GM23338 (cell line): ENCODE measurements around the gene GPR37L1. TPM values are rescaled to one million over a fixed set of nuclear protein-coding genes. Genes with fewer than 3 reads are reported as not detected.

ENCODE experiments used
- ATAC-seq: fragments of 200-7000 bp; cut with Tn5 transposase; 3 replicates; pipeline ENCODE4 v1.9.1; 2020
- DNase-seq: peaks from one replicate; pipeline ENCODE4 v3.0.0-alpha.2; 2015; ENCODE audit warnings: low spot score
- H2AFZ ChIP-seq: fragments of 200-600 bp; sonication (generic); 2 replicates; pipeline ENCODE4 v1.8.0; 2016; ENCODE audit warnings: antibody characterized with exemption, mild to moderate bottlenecking, moderate library complexity
- H3F3A ChIP-seq: fragments of 200-600 bp; sonication (generic); replicated peaks from 2 replicates; pipeline ENCODE4 v1.8.0; 2017; ENCODE audit warnings: antibody characterized with exemption, mixed run types, low read depth
- H3K27ac ChIP-seq: fragments of 200-600 bp; sonication (generic); 2 replicates; pipeline ENCODE4 v1.6.1; 2016; ENCODE audit warnings: low read depth
- H3K27me3 ChIP-seq: fragments of 200-600 bp; sonication (generic); 2 replicates; pipeline ENCODE4 v1.8.0; 2016; ENCODE audit warnings: mild to moderate bottlenecking, mixed run types, moderate library complexity; ENCODE audit not compliant: insufficient read depth
- H3K36me3 ChIP-seq: fragments of 200-600 bp; sonication (generic); 2 replicates; pipeline ENCODE4 v1.8.0; 2016; ENCODE audit warnings: mild to moderate bottlenecking; ENCODE audit not compliant: insufficient read depth
- H3K4me1 ChIP-seq: fragments of 200-600 bp; sonication (generic); 2 replicates; pipeline ENCODE4 v1.8.0; 2016; ENCODE audit warnings: mild to moderate bottlenecking, moderate library complexity; ENCODE audit not compliant: insufficient read depth
- H3K4me2 ChIP-seq: fragments of 200-600 bp; sonication (generic); 2 replicates; pipeline ENCODE4 v1.7.1; 2017; ENCODE audit warnings: mixed run types
- H3K4me3 ChIP-seq: fragments of 200-600 bp; sonication (generic); 2 replicates; pipeline ENCODE4 v1.6.1; 2016; ENCODE audit warnings: mixed run types
- H3K79me2 ChIP-seq: fragments of 200-600 bp; sonication (generic); replicated peaks from 2 replicates; pipeline ENCODE4 v1.8.0; 2017; ENCODE audit warnings: mild to moderate bottlenecking; ENCODE audit not compliant: insufficient read depth
- H3K9me2 ChIP-seq: fragments of 200-600 bp; sonication (generic); 2 replicates; pipeline ENCODE4 v1.8.0; 2017; ENCODE audit not compliant: insufficient read depth
- H4K20me1 ChIP-seq: fragments of 200-600 bp; sonication (generic); replicated peaks from 2 replicates; pipeline ENCODE4 v1.8.0; 2017; ENCODE audit warnings: mild to moderate bottlenecking; ENCODE audit not compliant: insufficient read depth
- H3K27ac Mint-ChIP-seq: 2 replicates; pipeline ENCODE4 v1.8.0; 2020; ENCODE audit warnings: inconsistent platforms, mild to moderate bottlenecking, moderate library complexity, mixed read lengths
- H3K27me3 Mint-ChIP-seq: 3 replicates; pipeline ENCODE4 v1.8.0; 2022; ENCODE audit warnings: low read depth, mild to moderate bottlenecking, moderate library complexity, mixed read lengths, inconsistent platforms; ENCODE audit not compliant: insufficient read depth, poor library complexity
- H3K36me3 Mint-ChIP-seq: 3 replicates; pipeline ENCODE4 v1.8.0; 2021; ENCODE audit warnings: low read depth, mild to moderate bottlenecking, inconsistent platforms, moderate library complexity, mixed read lengths
- H3K4me1 Mint-ChIP-seq: 3 replicates; pipeline ENCODE4 v1.8.0; 2020; ENCODE audit warnings: mild to moderate bottlenecking, inconsistent platforms, mixed read lengths
- H3K4me3 Mint-ChIP-seq: 3 replicates; pipeline ENCODE4 v1.8.0; 2021; ENCODE audit warnings: moderate library complexity, mild to moderate bottlenecking, inconsistent platforms, mixed read lengths
- H3K9me3 Mint-ChIP-seq: 3 replicates; pipeline ENCODE4 v1.8.0; 2020; ENCODE audit warnings: moderate library complexity, mild to moderate bottlenecking, inconsistent platforms, mixed read lengths
- CREB1 ChIP-seq: fragments of 250-450 bp; sonication (Bioruptor Pico); IDR thresholded peaks from 2 replicates; pipeline ENCODE4 v1.5.0; 2020; ENCODE audit warnings: low read depth, mild to moderate bottlenecking, moderate library complexity
- CTCF ChIP-seq, 2 experiments: fragments of 200-600 bp in 1 of 2; sonication (generic) in 1 of 2; conservative IDR thresholded peaks; 2 replicates each; pipeline versions ENCODE4 v1.5.1 to v1.6.1; 2016 to 2017; ENCODE audit warnings: antibody characterized with exemption in 2 of 2, low read depth in 2 of 2, mild to moderate bottlenecking in 2 of 2, moderate library complexity in 1 of 2
- ETS1 ChIP-seq: IDR thresholded peaks from 2 replicates; pipeline ENCODE4 v1.6.1; 2016; ENCODE audit warnings: antibody characterized with exemption
- EZH2 ChIP-seq: fragments of 200-600 bp; sonication (generic); IDR thresholded peaks from one replicate; pipeline ENCODE4 v1.8.0; 2017; ENCODE audit warnings: antibody characterized with exemption, mild to moderate bottlenecking, low read depth; ENCODE audit not compliant: unreplicated experiment
- EZH2phosphoT487 ChIP-seq: fragments of 200-600 bp; sonication (generic); IDR thresholded peaks from one replicate; pipeline ENCODE4 v1.8.1; 2018; ENCODE audit warnings: antibody characterized with exemption; ENCODE audit not compliant: unreplicated experiment
- JUNB ChIP-seq: IDR thresholded peaks from one replicate; pipeline ENCODE4 v1.6.1; 2016; ENCODE audit warnings: antibody characterized with exemption; ENCODE audit not compliant: unreplicated experiment
- NANOG ChIP-seq: IDR thresholded peaks from 2 replicates; pipeline ENCODE4 v1.6.1; 2016; ENCODE audit warnings: antibody characterized with exemption, borderline replicate concordance
- POLR2AphosphoS5 ChIP-seq: IDR thresholded peaks from 2 replicates; pipeline ENCODE4 v1.6.1; 2016; ENCODE audit warnings: antibody characterized with exemption, low read depth
- STAT1 ChIP-seq: IDR thresholded peaks from one replicate; pipeline ENCODE4 v1.6.1; 2016; ENCODE audit warnings: antibody characterized with exemption; ENCODE audit not compliant: unreplicated experiment
- ZNF114 ChIP-seq: fragments of 250-450 bp; sonication (Bioruptor Pico); IDR thresholded peaks from 2 replicates; pipeline ENCODE4 v1.5.0; 2020; ENCODE audit warnings: mild to moderate bottlenecking, moderate library complexity
- ZNF331 ChIP-seq: fragments of 250-450 bp; sonication (Bioruptor Pico); IDR thresholded peaks from 2 replicates; pipeline ENCODE4 v1.5.0; 2020; ENCODE audit warnings: low read depth, mild to moderate bottlenecking, moderate library complexity
- polyA plus RNA-seq: library from polyadenylated mRNA; unstranded; fragments of >200 nt; fragmentation: Nextera tagmentation; extraction: Ambion mirVana; gene quantifications from 2 replicates; pipeline ENCODE4 v1.2.1, GENCODE V29; 2016
- total RNA-seq: library from RNA; depleted of rRNA; stranded (reverse); fragments of >200 nt; shearing (Covaris generic); gene quantifications from 2 replicates; pipeline ENCODE4 v1.2.3, GENCODE V29; 2014
- TF ChIP-seq, protein P1 (sequence below): IDR thresholded peaks from one replicate; pipeline ENCODE4 v1.6.1; 2018; ENCODE audit warnings: antibody characterized with exemption; ENCODE audit not compliant: unreplicated experiment
- TF ChIP-seq, protein P2 (sequence below): fragments of 250-450 bp; sonication (Bioruptor Pico); IDR thresholded peaks from 2 replicates; pipeline ENCODE4 v1.5.0; 2020; ENCODE audit warnings: mild to moderate bottlenecking, moderate library complexity

The GPR37L1 gene
- total and polyA plus RNA-seq, 2 experiments from 2014 or later = 0.08 to 0.21 TPM

DNA sequence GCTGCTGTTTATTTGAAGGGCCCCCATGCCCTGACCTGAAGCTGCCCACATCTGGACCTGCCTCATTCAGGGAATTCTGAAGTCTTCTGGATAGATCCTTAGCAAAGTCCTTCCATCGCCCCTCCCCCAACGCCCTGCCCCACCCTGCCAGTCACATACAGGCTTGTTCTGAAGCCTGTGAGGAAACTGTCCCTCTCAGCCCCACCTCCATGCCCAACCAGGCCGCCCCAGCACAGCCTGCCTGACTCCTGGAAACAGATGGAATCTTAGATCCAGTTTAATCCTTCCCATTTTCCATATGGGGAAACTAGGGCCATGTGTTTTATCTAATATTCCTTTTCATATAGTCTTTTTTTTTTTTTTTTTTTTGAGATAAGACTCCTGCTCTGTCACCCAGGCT is 44.5 kb upstream of the GPR37L1 start:
- Mint-ChIP-seq H3K27ac (no peak overlapping the region), H3K4me3 (no peak overlapping the region), H3K9me3 (no peaks in the 10 kb centered on the region), H3K4me1 (peaks cover 4% of the 10 kb centered on the region), H3K27me3 (peaks cover 10% of the 10 kb centered on the region), H3K36me3 (no peaks in the 10 kb centered on the region)
- H3K36me3 ChIP-seq = no peaks in the 10 kb centered on the region
- TF ChIP-seq, protein P1, sequence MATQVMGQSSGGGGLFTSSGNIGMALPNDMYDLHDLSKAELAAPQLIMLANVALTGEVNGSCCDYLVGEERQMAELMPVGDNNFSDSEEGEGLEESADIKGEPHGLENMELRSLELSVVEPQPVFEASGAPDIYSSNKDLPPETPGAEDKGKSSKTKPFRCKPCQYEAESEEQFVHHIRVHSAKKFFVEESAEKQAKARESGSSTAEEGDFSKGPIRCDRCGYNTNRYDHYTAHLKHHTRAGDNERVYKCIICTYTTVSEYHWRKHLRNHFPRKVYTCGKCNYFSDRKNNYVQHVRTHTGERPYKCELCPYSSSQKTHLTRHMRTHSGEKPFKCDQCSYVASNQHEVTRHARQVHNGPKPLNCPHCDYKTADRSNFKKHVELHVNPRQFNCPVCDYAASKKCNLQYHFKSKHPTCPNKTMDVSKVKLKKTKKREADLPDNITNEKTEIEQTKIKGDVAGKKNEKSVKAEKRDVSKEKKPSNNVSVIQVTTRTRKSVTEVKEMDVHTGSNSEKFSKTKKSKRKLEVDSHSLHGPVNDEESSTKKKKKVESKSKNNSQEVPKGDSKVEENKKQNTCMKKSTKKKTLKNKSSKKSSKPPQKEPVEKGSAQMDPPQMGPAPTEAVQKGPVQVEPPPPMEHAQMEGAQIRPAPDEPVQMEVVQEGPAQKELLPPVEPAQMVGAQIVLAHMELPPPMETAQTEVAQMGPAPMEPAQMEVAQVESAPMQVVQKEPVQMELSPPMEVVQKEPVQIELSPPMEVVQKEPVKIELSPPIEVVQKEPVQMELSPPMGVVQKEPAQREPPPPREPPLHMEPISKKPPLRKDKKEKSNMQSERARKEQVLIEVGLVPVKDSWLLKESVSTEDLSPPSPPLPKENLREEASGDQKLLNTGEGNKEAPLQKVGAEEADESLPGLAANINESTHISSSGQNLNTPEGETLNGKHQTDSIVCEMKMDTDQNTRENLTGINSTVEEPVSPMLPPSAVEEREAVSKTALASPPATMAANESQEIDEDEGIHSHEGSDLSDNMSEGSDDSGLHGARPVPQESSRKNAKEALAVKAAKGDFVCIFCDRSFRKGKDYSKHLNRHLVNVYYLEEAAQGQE = no peak
- TF ChIP-seq EZH2 (no peak), NANOG (no peak), ZNF114 (no peak), CTCF (conservative IDR thresholded peaks at IDR 0.05; ENCODE audit: low read depth in 2 of 2) (no peak), STAT1 (no peak), ETS1 (no peak), CREB1 (no peak), ZNF331 (CRISPR knock-in tag) (no peak), JUNB (no peak), EZH2phosphoT487 (no peak), POLR2AphosphoS5 (no peak)
- TF ChIP-seq, protein P2, sequence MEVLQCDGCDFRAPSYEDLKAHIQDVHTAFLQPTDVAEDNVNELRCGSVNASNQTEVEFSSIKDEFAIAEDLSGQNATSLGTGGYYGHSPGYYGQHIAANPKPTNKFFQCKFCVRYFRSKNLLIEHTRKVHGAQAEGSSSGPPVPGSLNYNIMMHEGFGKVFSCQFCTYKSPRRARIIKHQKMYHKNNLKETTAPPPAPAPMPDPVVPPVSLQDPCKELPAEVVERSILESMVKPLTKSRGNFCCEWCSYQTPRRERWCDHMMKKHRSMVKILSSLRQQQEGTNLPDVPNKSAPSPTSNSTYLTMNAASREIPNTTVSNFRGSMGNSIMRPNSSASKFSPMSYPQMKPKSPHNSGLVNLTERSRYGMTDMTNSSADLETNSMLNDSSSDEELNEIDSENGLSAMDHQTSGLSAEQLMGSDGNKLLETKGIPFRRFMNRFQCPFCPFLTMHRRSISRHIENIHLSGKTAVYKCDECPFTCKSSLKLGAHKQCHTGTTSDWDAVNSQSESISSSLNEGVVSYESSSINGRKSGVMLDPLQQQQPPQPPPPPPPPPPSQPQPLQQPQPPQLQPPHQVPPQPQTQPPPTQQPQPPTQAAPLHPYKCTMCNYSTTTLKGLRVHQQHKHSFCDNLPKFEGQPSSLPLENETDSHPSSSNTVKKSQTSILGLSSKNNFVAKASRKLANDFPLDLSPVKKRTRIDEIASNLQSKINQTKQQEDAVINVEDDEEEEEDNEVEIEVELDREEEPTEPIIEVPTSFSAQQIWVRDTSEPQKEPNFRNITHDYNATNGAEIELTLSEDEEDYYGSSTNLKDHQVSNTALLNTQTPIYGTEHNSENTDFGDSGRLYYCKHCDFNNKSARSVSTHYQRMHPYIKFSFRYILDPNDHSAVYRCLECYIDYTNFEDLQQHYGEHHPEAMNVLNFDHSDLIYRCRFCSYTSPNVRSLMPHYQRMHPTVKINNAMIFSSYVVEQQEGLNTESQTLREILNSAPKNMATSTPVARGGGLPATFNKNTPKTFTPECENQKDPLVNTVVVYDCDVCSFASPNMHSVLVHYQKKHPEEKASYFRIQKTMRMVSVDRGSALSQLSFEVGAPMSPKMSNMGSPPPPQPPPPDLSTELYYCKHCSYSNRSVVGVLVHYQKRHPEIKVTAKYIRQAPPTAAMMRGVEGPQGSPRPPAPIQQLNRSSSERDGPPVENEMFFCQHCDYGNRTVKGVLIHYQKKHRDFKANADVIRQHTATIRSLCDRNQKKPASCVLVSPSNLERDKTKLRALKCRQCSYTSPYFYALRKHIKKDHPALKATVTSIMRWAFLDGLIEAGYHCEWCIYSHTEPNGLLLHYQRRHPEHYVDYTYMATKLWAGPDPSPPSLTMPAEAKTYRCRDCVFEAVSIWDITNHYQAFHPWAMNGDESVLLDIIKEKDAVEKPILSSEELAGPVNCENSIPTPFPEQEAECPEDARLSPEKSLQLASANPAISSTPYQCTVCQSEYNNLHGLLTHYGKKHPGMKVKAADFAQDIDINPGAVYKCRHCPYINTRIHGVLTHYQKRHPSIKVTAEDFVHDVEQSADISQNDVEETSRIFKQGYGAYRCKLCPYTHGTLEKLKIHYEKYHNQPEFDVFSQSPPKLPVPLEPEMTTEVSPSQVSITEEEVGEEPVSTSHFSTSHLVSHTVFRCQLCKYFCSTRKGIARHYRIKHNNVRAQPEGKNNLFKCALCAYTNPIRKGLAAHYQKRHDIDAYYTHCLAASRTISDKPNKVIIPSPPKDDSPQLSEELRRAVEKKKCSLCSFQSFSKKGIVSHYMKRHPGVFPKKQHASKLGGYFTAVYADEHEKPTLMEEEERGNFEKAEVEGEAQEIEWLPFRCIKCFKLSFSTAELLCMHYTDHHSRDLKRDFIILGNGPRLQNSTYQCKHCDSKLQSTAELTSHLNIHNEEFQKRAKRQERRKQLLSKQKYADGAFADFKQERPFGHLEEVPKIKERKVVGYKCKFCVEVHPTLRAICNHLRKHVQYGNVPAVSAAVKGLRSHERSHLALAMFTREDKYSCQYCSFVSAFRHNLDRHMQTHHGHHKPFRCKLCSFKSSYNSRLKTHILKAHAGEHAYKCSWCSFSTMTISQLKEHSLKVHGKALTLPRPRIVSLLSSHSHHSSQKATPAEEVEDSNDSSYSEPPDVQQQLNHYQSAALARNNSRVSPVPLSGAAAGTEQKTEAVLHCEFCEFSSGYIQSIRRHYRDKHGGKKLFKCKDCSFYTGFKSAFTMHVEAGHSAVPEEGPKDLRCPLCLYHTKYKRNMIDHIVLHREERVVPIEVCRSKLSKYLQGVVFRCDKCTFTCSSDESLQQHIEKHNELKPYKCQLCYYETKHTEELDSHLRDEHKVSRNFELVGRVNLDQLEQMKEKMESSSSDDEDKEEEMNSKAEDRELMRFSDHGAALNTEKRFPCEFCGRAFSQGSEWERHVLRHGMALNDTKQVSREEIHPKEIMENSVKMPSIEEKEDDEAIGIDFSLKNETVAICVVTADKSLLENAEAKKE (CRISPR knock-in tag) = no peak
- DNase-seq (no peak), ATAC-seq (peak; percentile 30; the same call in 2 of the 3 replicates)
- no peaks in the 10 kb centered on the region for H3K79me2 ChIP-seq
- no peak overlapping the region for H3K4me2 ChIP-seq
- H3K4me3 ChIP-seq = no peak overlapping the region
- no peaks in the 10 kb centered on the region for H3K4me1 ChIP-seq
- no peaks in the 10 kb centered on the region for H3K27me3 ChIP-seq
- no peaks in the 10 kb centered on the region for H3F3A ChIP-seq
- no peaks in the 10 kb centered on the region for H4K20me1 ChIP-seq
- no peak overlapping the region for H2AFZ ChIP-seq
- no peaks in the 10 kb centered on the region for H3K9me2 ChIP-seq
- H3K27ac ChIP-seq = no peak overlapping the region
